Activated gamma-delta T cell treated with anti-CD3 and anti-CD28 coated beads, Interleukin-2, amount 50 U/mL, for 16 hours (primary cell): ENCODE results near the gene DHRSX.
"Not testable (repeated sequence)": the region's sequence is repeated elsewhere in the genome, so short reads cannot be mapped to it uniquely, and the experiment has no call there.

Experiments
- DNase-seq: peaks from one replicate; pipeline ENCODE4 v3.0.0-alpha.2; 2020; ENCODE audit warnings: low read depth

Gene DHRSX

GRCh38 chrX:2498781-2499302, 1.9 kb downstream of the DHRSX start:
- no peak for DNase-seq

- no peak for DNase-seq
Measured at GRCh38 chrX:2497961-2498780, 2.6 kb downstream of the DHRSX start.

- DNase-seq, result no peak
Measured at GRCh38 chrX:2495595-2495994, 5.2 kb downstream of the DHRSX start.

- no peak for DNase-seq
Measured at GRCh38 chrX:2492531-2493218, 8.1 kb downstream of the DHRSX start.

GRCh38 chrX:2490634-2491033, 10.1 kb downstream of the DHRSX start:
- DNase-seq, result no peak

- DNase-seq, result no peak
Measured at GRCh38 chrX:2489446-2490445, 11.0 kb downstream of the DHRSX start.

- no peak for DNase-seq
Measured at GRCh38 chrX:2488621-2489285, 12.0 kb downstream of the DHRSX start.

GRCh38 chrX:2487366-2487765, 13.4 kb downstream of the DHRSX start:
- DNase-seq, result no peak

GRCh38 chrX:2486476-2487133, 14.2 kb downstream of the DHRSX start:
- DNase-seq, result no peak

GRCh38 chrX:2485789-2486345, 14.9 kb downstream of the DHRSX start:
- no peak for DNase-seq

GRCh38 chrX:2484721-2485648, 15.8 kb downstream of the DHRSX start:
- no peak for DNase-seq

GRCh38 chrX:2484256-2484655, 16.5 kb downstream of the DHRSX start:
- DNase-seq, result no peak

- no peak for DNase-seq
Measured at GRCh38 chrX:2483398-2484060, 17.2 kb downstream of the DHRSX start.

GRCh38 chrX:2481597-2481996, 19.2 kb downstream of the DHRSX start:
- DNase-seq, result not testable (repeated sequence)

GRCh38 chrX:2479982-2480381, 20.8 kb downstream of the DHRSX start:
- not testable (repeated sequence) for DNase-seq

GRCh38 chrX:2479420-2479780, 21.4 kb downstream of the DHRSX start:
- DNase-seq, result no peak

- DNase-seq, result no peak
Measured at GRCh38 chrX:2478546-2479419, 22.0 kb downstream of the DHRSX start.

GRCh38 chrX:2477313-2477712, 23.5 kb downstream of the DHRSX start:
- not testable (repeated sequence) for DNase-seq
